SJCRH30 (cell line): ENCODE data around the gene CDKN2D. TPM values are rescaled to one million over a fixed set of nuclear protein-coding genes. Genes with fewer than 3 reads are reported as not detected.

ENCODE experiments used
- total RNA-seq: library from RNA; depleted of rRNA; stranded (reverse); fragments of >200 nt; shearing (Covaris generic); gene quantifications from 2 replicates; pipeline ENCODE4 v1.2.3, GENCODE V29; 2014; rRNA removed

Gene CDKN2D
- total RNA-seq, 1 experiment from 2014 or later, result 7.9 TPM

Other genes starting within 250 kb of the CDKN2D start
- 20.1 and 21.3 TPM in 2 replicates for gene RAVER1, start 235.4 kb downstream of the CDKN2D start, total RNA-seq
- 2.1 and 2.8 TPM in 2 replicates for gene ICAM3, start 229.4 kb downstream of the CDKN2D start, total RNA-seq
- gene TYK2, start 188.4 kb downstream of the CDKN2D start, total RNA-seq, result 45.8 and 56.1 TPM in 2 replicates
- 118 and 130 TPM in 2 replicates for gene CDC37, start 165.4 kb downstream of the CDKN2D start, total RNA-seq
- 3.7 and 4.2 TPM in 2 replicates for gene PDE4A, start 148.4 kb downstream of the CDKN2D start, total RNA-seq
- gene KEAP1, start 65.6 kb downstream of the CDKN2D start, total RNA-seq, result 45.3 and 50.5 TPM in 2 replicates
- 2.4 and 2.6 TPM in 2 replicates for gene S1PR5, start 51.5 kb downstream of the CDKN2D start, total RNA-seq
- 25.5 and 26.4 TPM in 2 replicates for gene ATG4D, start 25.1 kb downstream of the CDKN2D start, total RNA-seq
- 20.0 and 25.5 TPM in 2 replicates for gene KRI1, start 3.0 kb downstream of the CDKN2D start, total RNA-seq
- gene AP1M2, start 18.3 kb upstream of the CDKN2D start, total RNA-seq, result 0.35 and 0.40 TPM in 2 replicates
- gene SLC44A2, start 56.6 kb upstream of the CDKN2D start, total RNA-seq, result 70.3 and 73.5 TPM in 2 replicates
- gene ILF3, start 85.4 kb upstream of the CDKN2D start, total RNA-seq, result 277 and 302 TPM in 2 replicates
- gene QTRT1, start 132.5 kb upstream of the CDKN2D start, total RNA-seq, result 13.2 and 14.6 TPM in 2 replicates
- gene DNM2, start 149.1 kb upstream of the CDKN2D start, total RNA-seq, result 56.7 and 59.5 TPM in 2 replicates